Left ventricle myocardium inferior (tissue), 1 donor: ENCODE data around the gene NES. TPM values are rescaled to one million over a fixed set of nuclear protein-coding genes. Genes with fewer than 3 reads are reported as not detected.

Experiments
- DNase-seq: peaks from one replicate; pipeline ENCODE4 v3.0.0-alpha.2; 2020
- H3K27ac ChIP-seq: fragments of 200-600 bp; replicated peaks from 2 replicates; pipeline ENCODE4 v1.8.0; 2021
- H3K27me3 ChIP-seq: fragments of 200-600 bp; 2 replicates; pipeline ENCODE4 v1.8.0; 2021; ENCODE audit warnings: low read depth
- H3K36me3 ChIP-seq: fragments of 200-600 bp; 2 replicates; pipeline ENCODE4 v1.8.0; 2021
- H3K4me1 ChIP-seq: fragments of 200-600 bp; 2 replicates; pipeline ENCODE4 v1.8.0; 2021
- H3K4me3 ChIP-seq: fragments of 200-600 bp; 2 replicates; pipeline ENCODE4 v1.8.0; 2021; ENCODE audit warnings: mild to moderate bottlenecking, moderate library complexity
- H3K9me3 ChIP-seq: fragments of 200-600 bp; replicated peaks from 2 replicates; pipeline ENCODE4 v1.8.0; 2021
- intact Hi-C: fragments of 100-400 bp; cut with micrococcal nuclease; formaldehyde crosslinking; loops from one replicate; pipeline ENCODE4 v1.11.0; 2022
- total RNA-seq: library from RNA; stranded (reverse); fragmentation: NEBNext Ultra II Directional; extraction: Animal tissue kit (Norgen Biotek cat#: 25700); gene quantifications from one replicate; pipeline ENCODE4 v1.2.1, GENCODE V29; 2021
- TF ChIP-seq, protein P1 (sequence below): fragments of 200-600 bp; IDR thresholded peaks from 2 replicates; pipeline ENCODE4 v1.8.0; 2021; ENCODE audit warnings: antibody characterized with exemption, mild to moderate bottlenecking, borderline replicate concordance
- donor health status: DM: no; HTN: yes; CAD: no; lungs with severe emphysema.

The NES gene
- total RNA-seq, 1 donor from 2014 or later, result 164 TPM

- H3K4me1 ChIP-seq, result peaks cover 93% of the 10 kb centered on the region
- no peaks in the 10 kb centered on the region for H3K9me3 ChIP-seq
- no peak overlapping the region for H3K4me3 ChIP-seq
- no peak for DNase-seq
- intact Hi-C loops, result no loop called here
- TF ChIP-seq, protein P1, sequence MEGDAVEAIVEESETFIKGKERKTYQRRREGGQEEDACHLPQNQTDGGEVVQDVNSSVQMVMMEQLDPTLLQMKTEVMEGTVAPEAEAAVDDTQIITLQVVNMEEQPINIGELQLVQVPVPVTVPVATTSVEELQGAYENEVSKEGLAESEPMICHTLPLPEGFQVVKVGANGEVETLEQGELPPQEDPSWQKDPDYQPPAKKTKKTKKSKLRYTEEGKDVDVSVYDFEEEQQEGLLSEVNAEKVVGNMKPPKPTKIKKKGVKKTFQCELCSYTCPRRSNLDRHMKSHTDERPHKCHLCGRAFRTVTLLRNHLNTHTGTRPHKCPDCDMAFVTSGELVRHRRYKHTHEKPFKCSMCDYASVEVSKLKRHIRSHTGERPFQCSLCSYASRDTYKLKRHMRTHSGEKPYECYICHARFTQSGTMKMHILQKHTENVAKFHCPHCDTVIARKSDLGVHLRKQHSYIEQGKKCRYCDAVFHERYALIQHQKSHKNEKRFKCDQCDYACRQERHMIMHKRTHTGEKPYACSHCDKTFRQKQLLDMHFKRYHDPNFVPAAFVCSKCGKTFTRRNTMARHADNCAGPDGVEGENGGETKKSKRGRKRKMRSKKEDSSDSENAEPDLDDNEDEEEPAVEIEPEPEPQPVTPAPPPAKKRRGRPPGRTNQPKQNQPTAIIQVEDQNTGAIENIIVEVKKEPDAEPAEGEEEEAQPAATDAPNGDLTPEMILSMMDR, result no peak
- peaks cover 5% of the 10 kb centered on the region for H3K27me3 ChIP-seq
- H3K36me3 ChIP-seq, result no peaks in the 10 kb centered on the region
- H3K27ac ChIP-seq, result peak overlapping the region; percentile 96
These were observed 14.5 kb downstream of the NES start for GRCh38 chr1:156662800-156663055.

GRCh38 chr1:156662005-156662799, 15.0 kb downstream of the NES start:
- H3K4me3 ChIP-seq, result no peak overlapping the region
- peaks cover 8% of the 10 kb centered on the region for H3K27me3 ChIP-seq
- DNase-seq, result no peak
- peak overlapping the region; percentile 96 for H3K27ac ChIP-seq
- H3K4me1 ChIP-seq, result peaks cover 93% of the 10 kb centered on the region
- TF ChIP-seq, protein P1, result no peak
- H3K9me3 ChIP-seq, result no peaks in the 10 kb centered on the region
- intact Hi-C loops, result no loop called here
- no peaks in the 10 kb centered on the region for H3K36me3 ChIP-seq

- TF ChIP-seq, protein P1, result no peak
- H3K4me1 ChIP-seq, result peaks cover 88% of the 10 kb centered on the region
- no peaks in the 10 kb centered on the region for H3K9me3 ChIP-seq
- H3K4me3 ChIP-seq, result peak overlapping the region; percentile 54
- peaks cover 22% of the 10 kb centered on the region for H3K27me3 ChIP-seq
- intact Hi-C loops, result loop anchor here (2.0 kb wide), 1 partner anchor 16 kb away; the partner anchor contains the start of gene NES
- H3K27ac ChIP-seq, result peak overlapping the region; percentile 96
- H3K36me3 ChIP-seq, result no peaks in the 10 kb centered on the region
- DNase-seq, result no peak
These were observed 16.5 kb downstream of the NES start for GRCh38 chr1:156660752-156661112.

DNA sequence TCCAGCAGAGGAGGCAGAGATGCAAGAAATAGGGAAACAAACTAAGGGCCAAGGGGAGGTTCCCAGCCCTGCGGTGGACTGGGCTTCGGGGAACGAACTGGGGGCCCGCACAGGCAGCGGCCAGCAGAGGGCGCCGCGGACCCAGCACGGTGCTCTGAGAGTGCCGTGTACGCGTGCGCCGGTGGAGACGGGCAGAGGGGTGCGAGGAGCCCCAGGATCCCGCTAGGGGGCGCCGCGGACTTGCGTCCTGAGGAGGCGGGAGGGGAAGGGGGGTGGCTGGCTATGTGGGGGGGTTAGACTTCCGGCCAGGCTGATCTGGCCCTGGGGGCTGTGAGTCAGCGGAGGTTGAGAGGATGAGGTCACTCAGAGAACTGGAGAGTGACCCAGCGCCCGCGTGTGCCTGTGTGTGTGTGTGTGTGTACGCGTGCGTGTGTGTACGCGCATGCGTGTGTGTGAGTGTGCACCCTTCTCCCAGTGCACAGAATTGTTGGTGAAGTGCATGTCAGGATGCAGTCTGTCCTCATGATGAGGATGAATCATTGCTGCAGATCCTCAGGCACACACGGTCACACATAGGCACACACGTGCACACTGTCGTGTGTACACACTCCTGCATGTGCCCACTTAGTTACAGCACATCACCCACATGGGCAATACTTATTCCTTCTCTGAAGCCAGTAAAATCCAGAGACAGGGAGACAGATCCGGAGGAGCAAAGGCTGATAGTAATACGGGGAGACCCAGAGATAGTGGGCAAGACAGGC, 17.0 kb downstream of the NES start:
- H3K9me3 ChIP-seq, result no peaks in the 10 kb centered on the region
- peaks cover 82% of the 10 kb centered on the region for H3K4me1 ChIP-seq
- no peaks in the 10 kb centered on the region for H3K36me3 ChIP-seq
- TF ChIP-seq, protein P1, result peak; percentile 97
- H3K27ac ChIP-seq, result peak overlapping the region; percentile 96
- peak overlapping the region; percentile 54 for H3K4me3 ChIP-seq
- intact Hi-C loops, result loop anchor here (2.0 kb wide), 1 partner anchor 17 kb away; the partner anchor contains the start of gene NES
- H3K27me3 ChIP-seq, result peaks cover 24% of the 10 kb centered on the region
- peak; percentile 96 for DNase-seq

- peak overlapping the region; percentile 96 for H3K27ac ChIP-seq
- H3K4me3 ChIP-seq, result peak overlapping the region; percentile 54
- TF ChIP-seq, protein P1, result no peak
- intact Hi-C loops, result no loop called here
- DNase-seq, result no peak
- no peaks in the 10 kb centered on the region for H3K36me3 ChIP-seq
- peaks cover 30% of the 10 kb centered on the region for H3K27me3 ChIP-seq
- H3K9me3 ChIP-seq, result no peaks in the 10 kb centered on the region
- peaks cover 77% of the 10 kb centered on the region for H3K4me1 ChIP-seq
These were observed 17.6 kb downstream of the NES start for GRCh38 chr1:156659661-156659987.
